ENCODE data around the gene GFRA1.

GFRA1 gene

GRCh38 chr10:116073001-116073400 is 200.0 kb downstream of the GFRA1 start (continued):
- no peak for TF ChIP-seq CTCF (tag by site-specific recombination; IDR thresholded peaks at IDR 0.05)

- TF ChIP-seq ZNF335 (tag by site-specific recombination; conservative IDR thresholded peaks at IDR 0.05) (no peak), ZNF621 (tag by site-specific recombination; IDR thresholded peaks at IDR 0.05) (no peak), BCL6B (tag by site-specific recombination; IDR thresholded peaks at IDR 0.05) (no peak), ZEB2 (tag by site-specific recombination; IDR thresholded peaks at IDR 0.05) (no peak), ZFP3 (tag by site-specific recombination; IDR thresholded peaks at IDR 0.05; ENCODE audit: low read depth) (no peak), ZNF701 (tag by site-specific recombination; IDR thresholded peaks at IDR 0.05) (no peak)
- POLR2A ChIA-PET: no interaction called here
- CTCF ChIA-PET: no interaction called here
- Histone ChIP-seq H3K4me1 (ENCODE audit: control insufficient read depth, insufficient read depth, low read length) (peaks cover 4% of the 10 kb centered on the region), H3K27ac (ENCODE audit: extremely low read depth, low read depth, low read length) (no peak overlapping the region), H3K9me3 (ENCODE audit: control insufficient read depth, insufficient read depth, low read depth, low read length) (no peaks in the 10 kb centered on the region), H3K36me3 (ENCODE audit: control insufficient read depth in 2 of 2, insufficient read depth in 1 of 2, low read length in 2 of 2) (no peaks in the 10 kb centered on the region), H3K4me3 (ENCODE audit: low read depth, low read length) (no peak overlapping the region)
Measured at GRCh38 chr10:116071453-116072148, 201.4 kb downstream of the GFRA1 start.

- ChIA-PET POLR2A (no interaction called here), CTCF (interaction anchor here (0.6 kb wide), 1 partner anchor 726 kb away, joined by 3 read pairs; no protein-coding TSS in a partner anchor)
- Histone ChIP-seq H3K9me3 (ENCODE audit: control insufficient read depth, insufficient read depth, low read depth, low read length) (no peaks in the 10 kb centered on the region), H3K4me1 (ENCODE audit: control insufficient read depth, insufficient read depth, low read length) (peaks cover 4% of the 10 kb centered on the region), H3K27ac (ENCODE audit: extremely low read depth, low read depth, low read length) (no peak overlapping the region), H3K4me3 (ENCODE audit: low read depth, low read length) (no peak overlapping the region), H3K36me3 (ENCODE audit: control insufficient read depth in 2 of 2, insufficient read depth in 1 of 2, low read length in 2 of 2) (no peaks in the 10 kb centered on the region)
- TF ChIP-seq OSR2 (tag by site-specific recombination; IDR thresholded peaks at IDR 0.05) (no peak), ZNF223 (tag by site-specific recombination; IDR thresholded peaks at IDR 0.05) (no peak), ATF2 (tag by site-specific recombination; IDR thresholded peaks at IDR 0.05; ENCODE audit: low read depth) (no peak), ZNF830 (tag by site-specific recombination; IDR thresholded peaks at IDR 0.05; ENCODE audit: low read depth) (no peak), ZNF311 (tag by site-specific recombination; IDR thresholded peaks at IDR 0.05; ENCODE audit: borderline replicate concordance) (no peak), ZBTB10 (tag by site-specific recombination; IDR thresholded peaks at IDR 0.05) (no peak), ZNF701 (tag by site-specific recombination; IDR thresholded peaks at IDR 0.05) (no peak), ZNF548 (tag by site-specific recombination; IDR thresholded peaks at IDR 0.05) (no peak), ZNF266 (tag by site-specific recombination; IDR thresholded peaks at IDR 0.05; ENCODE audit: low read depth) (no peak), ZNF423 (tag by site-specific recombination; IDR thresholded peaks at IDR 0.05) (no peak), PRDM1 (tag by site-specific recombination; IDR thresholded peaks at IDR 0.05) (no peak), ZBTB48 (tag by site-specific recombination; IDR thresholded peaks at IDR 0.05) (no peak)
Measured at GRCh38 chr10:116070743-116071320, 202.2 kb downstream of the GFRA1 start.

Data from HEK293 (cell line).